Measurements from ENCODE around the gene STRA6.
A peak's percentile ranks its signal among the peaks of the same experiment; 100 is the strongest.

Gene STRA6

GRCh38 chr15:74155766-74156417 is 46.7 kb downstream of the STRA6 start:
- no peak overlapping the region for H3K23ac ChIP-seq (ENCODE audit: low read length in 2 of 2)
- H3K4ac ChIP-seq (ENCODE audit: low read depth in 1 of 2, low read length in 2 of 2): no peak overlapping the region
- H2BK15ac ChIP-seq (ENCODE audit: low read depth, poor library complexity, severe bottlenecking): no peak overlapping the region
- H3K36me3 ChIP-seq (ENCODE audit: control insufficient read depth in 1 of 2, insufficient read depth in 2 of 2, low read depth in 1 of 2, low read length in 2 of 2): no peaks in the 10 kb centered on the region
- H2AFZ ChIP-seq (ENCODE audit: low read depth, low read length): peak overlapping the region; percentile 10
- no peak overlapping the region for H2BK120ac ChIP-seq (ENCODE audit: low read depth, low read length)
- H2AK5ac ChIP-seq (ENCODE audit: low read length, severe bottlenecking): no peak overlapping the region
- H4K91ac ChIP-seq (ENCODE audit: low read length): no peak overlapping the region
- no peak overlapping the region for H3K18ac ChIP-seq (ENCODE audit: low read depth in 1 of 2, low read length in 2 of 2)
- peak overlapping the region in 1 of 2 experiments; percentile 38 for H2BK12ac ChIP-seq (ENCODE audit: low read length in 2 of 2)
- no peak overlapping the region for H3K9ac ChIP-seq (ENCODE audit: low read length)
- H3K27ac ChIP-seq (ENCODE audit: low read length, poor library complexity, severe bottlenecking): no peak overlapping the region
- H3K4me2 ChIP-seq (ENCODE audit: low read length, poor library complexity, severe bottlenecking): no peak overlapping the region
- H3K14ac ChIP-seq (ENCODE audit: low read length in 2 of 2): peak overlapping the region in 1 of 2 experiments; percentile 11
- peaks cover 16 to 20% of the 10 kb centered on the region in 2 experiments for H3K27me3 ChIP-seq (ENCODE audit: control insufficient read depth in 1 of 2, insufficient read depth in 1 of 2, low read length in 2 of 2)
- H3K79me1 ChIP-seq (replicated peaks; ENCODE audit: low read length, poor library complexity, severe bottlenecking): no peaks in the 10 kb centered on the region
- no peak for DNase-seq
- no peak overlapping the region for H3K4me3 ChIP-seq (ENCODE audit: insufficient read depth in 1 of 2, low read depth in 1 of 2, low read length in 2 of 2)
- WGBS: 72% methylated on average over 12 of the region's 14 CpGs
- no peaks in the 10 kb centered on the region for H3K9me3 ChIP-seq (ENCODE audit: control insufficient read depth, low read length)
- no peak overlapping the region for H2BK5ac ChIP-seq (ENCODE audit: low read depth, low read length, poor library complexity, severe bottlenecking)
- H4K8ac ChIP-seq (ENCODE audit: low read length): peak overlapping the region; percentile 27
- peaks cover 4% of the 10 kb centered on the region for H3K4me1 ChIP-seq (ENCODE audit: control insufficient read depth, insufficient read depth, low read depth, low read length)

- Histone ChIP-seq H3K27ac (ENCODE audit: low read length, poor library complexity, severe bottlenecking) (no peak overlapping the region), H3K9ac (ENCODE audit: low read length) (no peak overlapping the region), H3K23ac (ENCODE audit: low read length in 2 of 2) (no peak overlapping the region), H2AFZ (ENCODE audit: low read depth, low read length) (no peak overlapping the region), H2AK5ac (ENCODE audit: low read length, severe bottlenecking) (no peak overlapping the region), H4K8ac (ENCODE audit: low read length) (no peak overlapping the region), H2BK15ac (ENCODE audit: low read depth, poor library complexity, severe bottlenecking) (no peak overlapping the region), H2BK12ac (ENCODE audit: low read length in 2 of 2) (no peak overlapping the region), H2BK120ac (ENCODE audit: low read depth, low read length) (no peak overlapping the region), H3K4ac (ENCODE audit: low read depth in 1 of 2, low read length in 2 of 2) (no peak overlapping the region), H3K4me3 (ENCODE audit: insufficient read depth in 1 of 2, low read depth in 1 of 2, low read length in 2 of 2) (no peak overlapping the region), H3K14ac (ENCODE audit: low read length in 2 of 2) (no peak overlapping the region), H3K27me3 (ENCODE audit: control insufficient read depth in 1 of 2, insufficient read depth in 1 of 2, low read length in 2 of 2) (peaks cover 7 to 20% of the 10 kb centered on the region in 2 experiments), H3K9me3 (ENCODE audit: control insufficient read depth, low read length) (peaks cover 14% of the 10 kb centered on the region), H3K4me1 (ENCODE audit: control insufficient read depth, insufficient read depth, low read depth, low read length) (no peaks in the 10 kb centered on the region), H3K36me3 (ENCODE audit: control insufficient read depth in 1 of 2, insufficient read depth in 2 of 2, low read depth in 1 of 2, low read length in 2 of 2) (no peaks in the 10 kb centered on the region), H4K91ac (ENCODE audit: low read length) (no peak overlapping the region), H3K79me1 (replicated peaks; ENCODE audit: low read length, poor library complexity, severe bottlenecking) (no peaks in the 10 kb centered on the region), H2BK5ac (ENCODE audit: low read depth, low read length, poor library complexity, severe bottlenecking) (no peak overlapping the region), H3K18ac (ENCODE audit: low read depth in 1 of 2, low read length in 2 of 2) (no peak overlapping the region), H3K4me2 (ENCODE audit: low read length, poor library complexity, severe bottlenecking) (no peak overlapping the region)
- WGBS: no CpG with 5 or more reads among the region's 2 CpGs
- DNase-seq: no peak
Observed at GRCh38 chr15:74147051-74147450, 55.5 kb downstream of the STRA6 start.

- Histone ChIP-seq H3K4me3 (ENCODE audit: insufficient read depth in 1 of 2, low read depth in 1 of 2, low read length in 2 of 2) (no peak overlapping the region), H3K9me3 (ENCODE audit: control insufficient read depth, low read length) (peaks cover 14% of the 10 kb centered on the region)
- whole genome bisulfite sequencing: 100% methylated on average over 1 of the region's 1 CpG
Observed at GRCh38 chr15:74146277-74146800, 56.2 kb downstream of the STRA6 start.

GRCh38 chr15:74144153-74144775 is 58.3 kb downstream of the STRA6 start:
- Histone ChIP-seq H3K4me2 (ENCODE audit: low read length, poor library complexity, severe bottlenecking) (no peak overlapping the region), H3K4me1 (ENCODE audit: control insufficient read depth, insufficient read depth, low read depth, low read length) (peaks cover 3% of the 10 kb centered on the region), H2BK5ac (ENCODE audit: low read depth, low read length, poor library complexity, severe bottlenecking) (no peak overlapping the region), H3K79me1 (replicated peaks; ENCODE audit: low read length, poor library complexity, severe bottlenecking) (no peaks in the 10 kb centered on the region), H2AFZ (ENCODE audit: low read depth, low read length) (no peak overlapping the region), H3K23ac (ENCODE audit: low read length in 2 of 2) (no peak overlapping the region), H4K8ac (ENCODE audit: low read length) (no peak overlapping the region), H3K14ac (ENCODE audit: low read length in 2 of 2) (no peak overlapping the region), H3K27ac (ENCODE audit: low read length, poor library complexity, severe bottlenecking) (no peak overlapping the region), H3K36me3 (ENCODE audit: control insufficient read depth in 1 of 2, insufficient read depth in 2 of 2, low read depth in 1 of 2, low read length in 2 of 2) (no peaks in the 10 kb centered on the region), H2BK120ac (ENCODE audit: low read depth, low read length) (no peak overlapping the region), H3K9ac (ENCODE audit: low read length) (no peak overlapping the region), H3K4ac (ENCODE audit: low read depth in 1 of 2, low read length in 2 of 2) (no peak overlapping the region), H2AK5ac (ENCODE audit: low read length, severe bottlenecking) (no peak overlapping the region), H3K18ac (ENCODE audit: low read depth in 1 of 2, low read length in 2 of 2) (no peak overlapping the region), H3K27me3 (ENCODE audit: control insufficient read depth in 1 of 2, insufficient read depth in 1 of 2, low read length in 2 of 2) (peaks cover 7 to 24% of the 10 kb centered on the region in 2 experiments), H3K9me3 (ENCODE audit: control insufficient read depth, low read length) (peaks cover 14% of the 10 kb centered on the region), H4K91ac (ENCODE audit: low read length) (no peak overlapping the region), H3K4me3 (ENCODE audit: insufficient read depth in 1 of 2, low read depth in 1 of 2, low read length in 2 of 2) (no peak overlapping the region), H2BK12ac (ENCODE audit: low read length in 2 of 2) (no peak overlapping the region), H2BK15ac (ENCODE audit: low read depth, poor library complexity, severe bottlenecking) (no peak overlapping the region)
- no peak for DNase-seq
- 72% methylated on average over 5 of the region's 6 CpGs for WGBS

More at GRCh38 chr15:74146277-74146800, 56.2 kb downstream of the STRA6 start:
- Histone ChIP-seq H4K91ac (ENCODE audit: low read length) (no peak overlapping the region), H2AK5ac (ENCODE audit: low read length, severe bottlenecking) (no peak overlapping the region), H3K27me3 (ENCODE audit: control insufficient read depth in 1 of 2, insufficient read depth in 1 of 2, low read length in 2 of 2) (peaks cover 7 to 20% of the 10 kb centered on the region in 2 experiments), H3K18ac (ENCODE audit: low read depth in 1 of 2, low read length in 2 of 2) (no peak overlapping the region), H3K14ac (ENCODE audit: low read length in 2 of 2) (no peak overlapping the region), H4K8ac (ENCODE audit: low read length) (no peak overlapping the region), H2BK15ac (ENCODE audit: low read depth, poor library complexity, severe bottlenecking) (no peak overlapping the region), H3K79me1 (replicated peaks; ENCODE audit: low read length, poor library complexity, severe bottlenecking) (no peaks in the 10 kb centered on the region), H3K4me2 (ENCODE audit: low read length, poor library complexity, severe bottlenecking) (no peak overlapping the region), H2BK5ac (ENCODE audit: low read depth, low read length, poor library complexity, severe bottlenecking) (no peak overlapping the region), H3K27ac (ENCODE audit: low read length, poor library complexity, severe bottlenecking) (no peak overlapping the region), H3K23ac (ENCODE audit: low read length in 2 of 2) (no peak overlapping the region), H2AFZ (ENCODE audit: low read depth, low read length) (no peak overlapping the region), H3K36me3 (ENCODE audit: control insufficient read depth in 1 of 2, insufficient read depth in 2 of 2, low read depth in 1 of 2, low read length in 2 of 2) (no peaks in the 10 kb centered on the region), H2BK120ac (ENCODE audit: low read depth, low read length) (no peak overlapping the region), H3K4me1 (ENCODE audit: control insufficient read depth, insufficient read depth, low read depth, low read length) (peaks cover 3% of the 10 kb centered on the region), H3K4ac (ENCODE audit: low read depth in 1 of 2, low read length in 2 of 2) (no peak overlapping the region), H3K9ac (ENCODE audit: low read length) (no peak overlapping the region), H2BK12ac (ENCODE audit: low read length in 2 of 2) (no peak overlapping the region)
- DNase-seq: no peak
